ENCODE measurements around the gene NDEL1. TPM values are rescaled to one million over a fixed set of nuclear protein-coding genes. Genes with fewer than 3 reads are reported as not detected.

NDEL1 gene
- total RNA-seq, 1 donor: 69.8 TPM

DNA sequence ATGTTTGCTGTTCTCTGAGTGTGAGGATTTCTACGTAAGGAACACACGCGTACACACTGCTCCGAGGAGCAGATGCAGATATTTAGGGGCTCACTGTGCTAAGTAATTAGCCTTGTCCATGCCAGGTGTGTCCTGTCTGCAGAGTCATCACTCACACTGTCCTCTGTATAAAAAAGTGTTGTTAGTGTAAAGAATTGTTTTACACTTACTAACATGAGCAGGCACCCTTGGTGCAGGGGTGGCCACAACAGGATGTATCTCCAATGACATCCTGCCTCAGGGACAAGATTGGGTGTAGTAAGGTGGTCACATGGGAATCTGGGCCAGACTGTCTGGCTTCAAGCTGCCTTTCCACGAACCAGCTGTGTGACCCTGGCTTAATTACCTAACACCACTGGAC is 63.9 kb downstream of the NDEL1 start:
- no peak overlapping the region for H3K27ac ChIP-seq (ENCODE audit: low read depth, low read length)
- peaks cover 37% of the 10 kb centered on the region for H3K36me3 ChIP-seq (ENCODE audit: insufficient read depth, low read length)
- H3K4me2 ChIP-seq (ENCODE audit: insufficient read depth, low read length): no peak overlapping the region
- H3K27me3 ChIP-seq (ENCODE audit: insufficient read depth, low read length): no peaks in the 10 kb centered on the region
- no peaks in the 10 kb centered on the region for H3K9me3 ChIP-seq (ENCODE audit: low read depth, low read length)
- TF ChIP-seq, protein P1, sequence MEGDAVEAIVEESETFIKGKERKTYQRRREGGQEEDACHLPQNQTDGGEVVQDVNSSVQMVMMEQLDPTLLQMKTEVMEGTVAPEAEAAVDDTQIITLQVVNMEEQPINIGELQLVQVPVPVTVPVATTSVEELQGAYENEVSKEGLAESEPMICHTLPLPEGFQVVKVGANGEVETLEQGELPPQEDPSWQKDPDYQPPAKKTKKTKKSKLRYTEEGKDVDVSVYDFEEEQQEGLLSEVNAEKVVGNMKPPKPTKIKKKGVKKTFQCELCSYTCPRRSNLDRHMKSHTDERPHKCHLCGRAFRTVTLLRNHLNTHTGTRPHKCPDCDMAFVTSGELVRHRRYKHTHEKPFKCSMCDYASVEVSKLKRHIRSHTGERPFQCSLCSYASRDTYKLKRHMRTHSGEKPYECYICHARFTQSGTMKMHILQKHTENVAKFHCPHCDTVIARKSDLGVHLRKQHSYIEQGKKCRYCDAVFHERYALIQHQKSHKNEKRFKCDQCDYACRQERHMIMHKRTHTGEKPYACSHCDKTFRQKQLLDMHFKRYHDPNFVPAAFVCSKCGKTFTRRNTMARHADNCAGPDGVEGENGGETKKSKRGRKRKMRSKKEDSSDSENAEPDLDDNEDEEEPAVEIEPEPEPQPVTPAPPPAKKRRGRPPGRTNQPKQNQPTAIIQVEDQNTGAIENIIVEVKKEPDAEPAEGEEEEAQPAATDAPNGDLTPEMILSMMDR (IDR thresholded peaks at IDR 0.05; ENCODE audit: extremely low read depth, low read depth, low read length): no peak
- no peaks in the 10 kb centered on the region for H4K20me1 ChIP-seq (ENCODE audit: insufficient read depth, low read length)
- no peaks in the 10 kb centered on the region for H3K4me1 ChIP-seq (ENCODE audit: insufficient read depth, low read length)
- H3K4me3 ChIP-seq (ENCODE audit: insufficient read depth, low read length): no peak overlapping the region
- H3K79me2 ChIP-seq (ENCODE audit: insufficient read depth, low read length): no peaks in the 10 kb centered on the region
- no peak overlapping the region for H2AFZ ChIP-seq (ENCODE audit: low read length)
- DNase-seq (ENCODE audit: insufficient read length, low spot score, missing footprints): peak; percentile 66

- H4K20me1 ChIP-seq (ENCODE audit: insufficient read depth, low read length): no peaks in the 10 kb centered on the region
- no peaks in the 10 kb centered on the region for H3K27me3 ChIP-seq (ENCODE audit: insufficient read depth, low read length)
- TF ChIP-seq, protein P1 (IDR thresholded peaks at IDR 0.05; ENCODE audit: extremely low read depth, low read depth, low read length): no peak
- H3K4me1 ChIP-seq (ENCODE audit: insufficient read depth, low read length): no peaks in the 10 kb centered on the region
- H3K27ac ChIP-seq (ENCODE audit: low read depth, low read length): no peak overlapping the region
- H2AFZ ChIP-seq (ENCODE audit: low read length): no peak overlapping the region
- H3K9me3 ChIP-seq (ENCODE audit: low read depth, low read length): no peaks in the 10 kb centered on the region
- H3K4me2 ChIP-seq (ENCODE audit: insufficient read depth, low read length): no peak overlapping the region
- no peaks in the 10 kb centered on the region for H3K79me2 ChIP-seq (ENCODE audit: insufficient read depth, low read length)
- no peak for DNase-seq (ENCODE audit: insufficient read length, low spot score, missing footprints)
- H3K4me3 ChIP-seq (ENCODE audit: insufficient read depth, low read length): no peak overlapping the region
- H3K36me3 ChIP-seq (ENCODE audit: insufficient read depth, low read length): peaks cover 35% of the 10 kb centered on the region
These were observed 64.9 kb downstream of the NDEL1 start for GRCh38 chr17:8500609-8501008.

- Histone ChIP-seq H3K27ac (ENCODE audit: low read depth, low read length) (no peak overlapping the region), H2AFZ (ENCODE audit: low read length) (no peak overlapping the region), H3K4me3 (ENCODE audit: insufficient read depth, low read length) (no peak overlapping the region), H3K4me2 (ENCODE audit: insufficient read depth, low read length) (no peak overlapping the region), H4K20me1 (ENCODE audit: insufficient read depth, low read length) (no peaks in the 10 kb centered on the region), H3K79me2 (ENCODE audit: insufficient read depth, low read length) (no peaks in the 10 kb centered on the region), H3K36me3 (ENCODE audit: insufficient read depth, low read length) (peaks cover 34% of the 10 kb centered on the region), H3K4me1 (ENCODE audit: insufficient read depth, low read length) (no peaks in the 10 kb centered on the region), H3K9me3 (ENCODE audit: low read depth, low read length) (no peaks in the 10 kb centered on the region), H3K27me3 (ENCODE audit: insufficient read depth, low read length) (no peaks in the 10 kb centered on the region)
- no peak for DNase-seq (ENCODE audit: insufficient read length, low spot score, missing footprints)
- TF ChIP-seq, protein P1 (IDR thresholded peaks at IDR 0.05; ENCODE audit: extremely low read depth, low read depth, low read length): no peak
These were observed 66.4 kb downstream of the NDEL1 start for GRCh38 chr17:8502126-8502525.

DNA sequence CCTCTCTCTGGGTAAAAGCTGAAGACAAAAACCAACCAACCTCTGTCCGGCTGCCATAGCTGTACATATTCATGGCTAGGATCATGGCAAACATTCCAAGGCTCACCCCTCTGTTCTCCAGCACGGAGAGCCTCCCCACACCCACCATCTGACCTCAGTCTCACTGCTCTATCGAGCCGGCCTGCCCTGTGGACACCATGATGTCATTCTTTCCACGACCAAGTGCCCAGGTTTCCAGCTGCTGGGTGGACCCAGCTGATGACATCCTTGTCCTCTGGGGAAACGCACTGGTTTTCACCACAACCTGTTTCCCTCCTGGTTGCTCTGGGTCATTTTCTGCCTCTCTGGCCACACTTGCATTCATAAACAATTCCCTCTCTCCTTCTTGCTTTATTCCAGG is 67.7 kb downstream of the NDEL1 start:
- Histone ChIP-seq H3K36me3 (ENCODE audit: insufficient read depth, low read length) (peaks cover 43% of the 10 kb centered on the region), H3K9me3 (ENCODE audit: low read depth, low read length) (no peaks in the 10 kb centered on the region), H3K4me3 (ENCODE audit: insufficient read depth, low read length) (no peak overlapping the region), H4K20me1 (ENCODE audit: insufficient read depth, low read length) (no peaks in the 10 kb centered on the region), H3K79me2 (ENCODE audit: insufficient read depth, low read length) (no peaks in the 10 kb centered on the region), H3K27me3 (ENCODE audit: insufficient read depth, low read length) (no peaks in the 10 kb centered on the region), H3K4me1 (ENCODE audit: insufficient read depth, low read length) (no peaks in the 10 kb centered on the region), H3K4me2 (ENCODE audit: insufficient read depth, low read length) (no peak overlapping the region), H2AFZ (ENCODE audit: low read length) (no peak overlapping the region), H3K27ac (ENCODE audit: low read depth, low read length) (no peak overlapping the region)
- no peak for DNase-seq (ENCODE audit: insufficient read length, low spot score, missing footprints)
- TF ChIP-seq, protein P1 (IDR thresholded peaks at IDR 0.05; ENCODE audit: extremely low read depth, low read depth, low read length): no peak
